ENCODE measurements around the gene SPAST. TPM values are rescaled to one million over a fixed set of nuclear protein-coding genes. Genes with fewer than 3 reads are reported as not detected.
A peak's percentile ranks its signal among the peaks of the same experiment; 100 is the strongest.
"Not testable (repeated sequence)": the region's sequence is repeated elsewhere in the genome, so short reads cannot be mapped to it uniquely, and the experiment has no call there.

SPAST gene
- polyA plus RNA-seq, 3 donors from 2014 or later: 9.1 to 12.9 (median 12.5) TPM

DNA sequence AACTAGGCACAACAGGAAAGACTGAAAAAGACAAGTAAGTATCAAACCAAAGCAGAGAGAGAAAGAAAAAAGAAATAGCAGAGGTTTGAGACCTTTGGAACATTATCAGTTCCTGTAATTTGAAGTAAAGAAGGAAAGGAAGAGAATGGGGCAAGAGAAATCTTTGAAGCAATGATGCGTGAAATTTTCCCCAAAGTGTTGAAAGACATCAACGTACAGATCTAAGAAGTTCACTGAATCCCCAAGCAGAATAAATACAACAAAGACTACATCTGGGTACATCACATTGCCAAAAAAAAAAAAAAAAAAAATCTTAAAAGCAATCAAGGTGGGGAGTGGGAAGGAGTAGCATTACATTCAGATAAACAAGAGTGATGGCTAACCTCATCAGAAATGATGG, 96.3 kb downstream of the SPAST start:
- Mint-ChIP-seq H3K9me3 (no peaks in the 10 kb centered on the region), H3K36me3 (peaks cover 0 to 11% (median 0%) of the 10 kb centered on the region in 3 donors), H3K4me3 (no peak overlapping the region), H3K27me3 (ENCODE audit: low read depth in 3 of 3) (no peaks in the 10 kb centered on the region), H3K4me1 (peaks cover 3% of the 10 kb centered on the region in 2 donors), H3K27ac (no peak overlapping the region)
- no peak for DNase-seq

DNA sequence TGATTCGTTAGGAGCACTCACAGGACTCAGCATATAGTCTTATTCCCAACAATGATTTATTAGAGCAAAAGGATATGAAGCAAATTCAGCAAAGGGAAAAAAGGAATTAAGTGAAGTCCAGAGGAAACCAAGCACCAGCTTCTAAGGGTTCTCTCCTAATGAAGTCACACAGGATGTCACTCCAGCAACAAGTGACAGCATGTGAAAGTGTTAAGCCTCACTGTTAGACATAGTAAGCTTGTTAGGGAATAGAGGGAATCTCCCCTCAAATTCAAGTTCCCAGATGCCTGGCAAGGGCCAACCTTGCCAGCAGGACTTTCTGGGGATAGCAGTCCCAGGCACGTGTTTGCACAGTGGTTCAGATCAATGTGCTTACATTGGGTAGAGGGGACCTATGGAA, 97.9 kb downstream of the SPAST start:
- Mint-ChIP-seq H3K9me3 (no peaks in the 10 kb centered on the region), H3K4me1 (peaks cover 14 to 20% of the 10 kb centered on the region in 2 donors), H3K4me3 (no peak overlapping the region), H3K27me3 (ENCODE audit: low read depth in 3 of 3) (peaks cover 0 to 6% (median 3%) of the 10 kb centered on the region in 3 donors), H3K36me3 (peaks cover 0 to 7% (median 0%) of the 10 kb centered on the region in 3 donors), H3K27ac (peak overlapping the region in 1 of 6 donors; percentile 41)
- no peak for DNase-seq

DNA sequence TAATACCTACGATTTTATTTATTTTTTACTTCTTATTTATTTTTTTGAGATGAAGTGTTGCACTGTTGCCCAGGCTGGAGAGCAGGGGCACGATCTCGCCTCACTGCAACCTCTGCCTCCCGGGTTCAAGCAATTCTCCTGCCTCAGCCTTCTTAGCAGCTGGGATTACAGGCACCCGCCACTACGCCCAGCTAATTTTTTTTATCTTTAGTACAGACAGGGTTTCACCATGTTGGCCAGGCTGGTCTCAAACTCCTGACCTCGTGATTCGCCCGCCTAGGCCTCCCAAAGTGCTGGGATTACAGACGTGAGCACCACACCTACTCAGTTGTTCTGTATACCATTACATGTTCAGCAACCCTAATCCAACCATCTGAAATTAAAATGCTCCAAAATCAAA, 100.9 kb downstream of the SPAST start:
- DNase-seq; H3K36me3 Mint-ChIP-seq; H3K9me3 Mint-ChIP-seq; H3K27me3 Mint-ChIP-seq (ENCODE audit: low read depth in 3 of 3): not testable (repeated sequence)
- Mint-ChIP-seq H3K4me3 (peak overlapping the region; percentile 93 to 100 (median 99)), H3K27ac (peak overlapping the region in 2 of 6 donors; percentile 60 to 94), H3K4me1 (peaks cover 26 to 43% of the 10 kb centered on the region in 2 donors)

DNA sequence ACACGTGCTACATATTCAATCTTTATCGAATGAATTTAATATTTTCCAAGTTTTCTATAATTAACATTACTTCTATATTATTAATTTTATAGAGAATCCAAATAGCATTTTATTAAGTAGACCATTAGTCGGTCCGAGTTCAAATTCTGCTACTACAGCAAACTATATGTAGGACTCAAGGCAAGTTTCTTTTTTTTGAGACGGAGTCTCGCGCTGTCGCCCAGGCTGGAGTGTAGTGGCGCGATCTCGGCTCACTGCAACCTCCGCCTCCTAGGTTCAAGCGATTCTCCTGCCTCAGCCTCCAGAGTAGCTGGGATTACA, 101.6 kb downstream of the SPAST start:
- not testable (repeated sequence) for H3K9me3 Mint-ChIP-seq; H3K27me3 Mint-ChIP-seq (ENCODE audit: low read depth in 3 of 3); H3K36me3 Mint-ChIP-seq; DNase-seq
- peaks cover 26 to 44% of the 10 kb centered on the region in 2 donors for H3K4me1 Mint-ChIP-seq
- H3K27ac Mint-ChIP-seq: peak overlapping the region; percentile 94 to 98 (median 95)
- peak overlapping the region; percentile 93 to 100 (median 99) for H3K4me3 Mint-ChIP-seq

DNA sequence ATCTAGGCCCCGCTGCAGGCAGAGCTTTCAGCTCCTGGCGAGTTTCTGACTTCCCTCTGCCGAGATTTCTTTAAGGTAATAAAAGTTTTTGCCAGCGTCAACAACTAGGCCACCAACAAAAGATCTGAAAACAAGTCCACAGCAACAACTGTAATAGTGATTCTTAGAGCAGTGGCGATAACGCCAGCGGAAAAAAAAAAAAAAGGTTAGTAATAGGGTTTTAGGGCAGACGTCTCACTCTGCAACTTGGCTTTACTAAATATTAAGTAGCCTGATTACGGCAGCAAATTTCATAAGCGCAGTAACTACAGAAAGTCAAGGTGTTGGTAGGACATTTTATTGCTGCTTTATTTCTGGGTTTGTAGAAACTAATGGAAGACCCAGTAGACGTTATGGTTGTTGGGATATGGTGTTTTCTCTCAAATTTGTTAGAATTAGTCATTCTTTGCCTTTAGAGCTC, 102.8 kb downstream of the SPAST start:
- Mint-ChIP-seq H3K27me3 (ENCODE audit: low read depth in 3 of 3) (peaks cover 0 to 6% (median 3%) of the 10 kb centered on the region in 3 donors), H3K4me1 (peaks cover 26 to 49% of the 10 kb centered on the region in 2 donors), H3K4me3 (peak overlapping the region; percentile 93 to 100 (median 99)), H3K36me3 (peaks cover 0 to 4% (median 0%) of the 10 kb centered on the region in 3 donors), H3K9me3 (no peaks in the 10 kb centered on the region), H3K27ac (peak overlapping the region; percentile 94 to 98 (median 95))
- DNase-seq: no peak

DNA sequence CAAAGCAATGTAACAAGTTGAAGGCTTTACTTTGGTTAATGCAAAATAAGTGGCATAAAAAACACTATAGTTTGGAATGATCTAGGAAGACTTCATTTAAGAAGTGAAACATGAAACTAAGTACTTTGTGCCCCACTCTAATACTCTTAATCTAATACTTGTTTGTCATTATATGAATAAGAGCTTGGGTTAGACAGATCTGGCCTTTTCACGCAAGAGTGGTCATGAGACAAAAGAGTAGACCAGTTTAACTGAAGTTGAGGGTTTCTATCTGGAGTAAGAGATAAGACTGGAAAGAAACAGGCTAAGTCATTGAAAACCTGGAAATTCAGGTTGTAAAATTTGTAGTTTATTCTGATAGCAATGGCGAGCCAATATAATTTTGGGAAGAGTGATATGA, 105.2 kb downstream of the SPAST start:
- peaks cover 0 to 6% (median 3%) of the 10 kb centered on the region in 3 donors for H3K27me3 Mint-ChIP-seq (ENCODE audit: low read depth in 3 of 3)
- H3K36me3 Mint-ChIP-seq: peaks cover 7 to 15% (median 12%) of the 10 kb centered on the region in 3 donors
- peaks cover 28 to 57% of the 10 kb centered on the region in 2 donors for H3K4me1 Mint-ChIP-seq
- no peak for DNase-seq
- H3K27ac Mint-ChIP-seq: peak overlapping the region in 2 of 6 donors; percentile 60 to 68
- no peaks in the 10 kb centered on the region for H3K9me3 Mint-ChIP-seq
- no peak overlapping the region for H3K4me3 Mint-ChIP-seq

DNA sequence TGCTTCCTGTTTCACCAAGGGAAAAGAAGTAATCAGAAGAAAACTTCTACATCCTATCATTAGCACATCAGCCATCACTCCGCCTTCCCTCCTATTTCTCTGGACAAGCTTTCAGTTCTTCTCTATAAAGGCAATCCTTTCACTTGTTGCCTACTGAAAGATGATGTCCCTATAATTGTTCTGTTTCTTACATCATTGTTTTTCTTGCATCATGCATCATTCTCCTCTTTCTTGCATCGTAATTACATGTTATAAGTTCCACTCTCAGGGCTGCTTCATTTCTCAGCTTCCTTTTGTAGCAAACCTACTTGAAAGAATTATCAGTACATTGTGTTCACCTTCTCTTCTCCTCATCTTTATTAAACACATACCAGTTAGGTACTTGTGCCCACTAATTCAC, 109.5 kb downstream of the SPAST start:
- no peak overlapping the region for H3K4me3 Mint-ChIP-seq
- H3K27me3 Mint-ChIP-seq (ENCODE audit: low read depth in 3 of 3): peaks cover 0 to 2% (median 0%) of the 10 kb centered on the region in 3 donors
- no peaks in the 10 kb centered on the region for H3K9me3 Mint-ChIP-seq
- peaks cover 2 to 22% of the 10 kb centered on the region in 2 donors for H3K4me1 Mint-ChIP-seq
- no peak overlapping the region for H3K27ac Mint-ChIP-seq
- H3K36me3 Mint-ChIP-seq: peaks cover 16 to 31% (median 22%) of the 10 kb centered on the region in 3 donors
- no peak for DNase-seq

- no peak for DNase-seq
- no peak overlapping the region for H3K27ac Mint-ChIP-seq
- no peak overlapping the region for H3K4me3 Mint-ChIP-seq
- H3K4me1 Mint-ChIP-seq: no peaks in the 10 kb centered on the region
- no peaks in the 10 kb centered on the region for H3K27me3 Mint-ChIP-seq (ENCODE audit: low read depth in 3 of 3)
- H3K9me3 Mint-ChIP-seq: no peaks in the 10 kb centered on the region
- H3K36me3 Mint-ChIP-seq: peaks cover 5 to 15% (median 12%) of the 10 kb centered on the region in 3 donors
These were observed 119.3 kb downstream of the SPAST start for GRCh38 chr2:32182667-32183066.

DNA sequence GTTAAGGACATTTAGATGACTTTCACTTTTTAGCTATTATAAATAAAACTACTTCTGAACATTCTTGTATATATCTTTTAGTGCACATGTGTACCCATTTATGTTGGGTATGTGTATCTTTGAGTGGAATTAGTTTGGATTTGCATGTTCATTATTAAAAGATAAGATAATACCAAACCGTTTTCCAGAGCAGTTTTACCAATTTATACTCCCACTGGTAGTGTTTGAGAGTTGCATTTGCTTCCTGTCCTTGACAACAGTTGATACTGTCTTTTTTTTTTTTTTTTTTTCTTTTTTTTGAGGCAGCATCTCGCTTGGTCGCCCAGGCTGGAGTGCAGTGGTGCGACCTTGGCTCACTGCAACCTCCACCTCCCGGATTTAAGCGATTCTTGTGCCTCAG, 125.7 kb downstream of the SPAST start:
- Mint-ChIP-seq H3K4me1 (peaks cover 3 to 21% of the 10 kb centered on the region in 2 donors), H3K36me3 (peaks cover 0 to 15% (median 8%) of the 10 kb centered on the region in 3 donors), H3K27me3 (ENCODE audit: low read depth in 3 of 3) (no peaks in the 10 kb centered on the region), H3K9me3 (no peaks in the 10 kb centered on the region), H3K27ac (peak overlapping the region in 1 of 6 donors; percentile 54), H3K4me3 (no peak overlapping the region)
- no peak for DNase-seq

GRCh38 chr2:32192418-32192817, 129.1 kb downstream of the SPAST start:
- Mint-ChIP-seq H3K27me3 (ENCODE audit: low read depth in 3 of 3) (no peaks in the 10 kb centered on the region), H3K36me3 (peaks cover 0 to 15% (median 5%) of the 10 kb centered on the region in 3 donors), H3K4me1 (peaks cover 3 to 21% of the 10 kb centered on the region in 2 donors), H3K4me3 (no peak overlapping the region), H3K27ac (peak overlapping the region in 1 of 6 donors; percentile 22), H3K9me3 (no peaks in the 10 kb centered on the region)
- no peak for DNase-seq

GRCh38 chr2:32200814-32201213, 137.5 kb downstream of the SPAST start:
- peaks cover 16 to 54% (median 20%) of the 10 kb centered on the region in 3 donors for H3K36me3 Mint-ChIP-seq
- no peaks in the 10 kb centered on the region for H3K4me1 Mint-ChIP-seq
- H3K4me3 Mint-ChIP-seq: no peak overlapping the region
- no peaks in the 10 kb centered on the region for H3K27me3 Mint-ChIP-seq (ENCODE audit: low read depth in 3 of 3)
- no peak for DNase-seq
- no peaks in the 10 kb centered on the region for H3K9me3 Mint-ChIP-seq
- H3K27ac Mint-ChIP-seq: peak overlapping the region in 1 of 6 donors; percentile 53

DNA sequence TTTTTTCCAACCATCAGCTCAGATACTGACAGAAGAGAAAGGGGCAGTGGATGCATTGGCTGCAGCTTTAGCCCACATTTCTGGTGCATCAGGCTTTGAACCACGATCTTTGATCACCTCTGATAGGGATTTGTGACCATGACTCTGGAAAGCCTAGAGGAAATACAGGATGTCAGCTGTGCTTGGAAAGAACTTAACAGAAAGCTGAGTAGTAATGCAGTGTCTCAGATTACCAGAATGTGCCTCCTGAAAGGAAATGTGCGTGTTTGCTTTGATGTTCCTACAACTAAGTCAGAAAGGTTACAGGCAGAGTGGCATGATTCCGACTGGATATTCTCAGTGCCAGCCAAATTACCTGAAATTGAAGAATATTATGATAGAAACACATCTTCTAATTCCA, 140.1 kb downstream of the SPAST start:
- H3K27ac Mint-ChIP-seq: not testable (repeated sequence)

More for the DNA sequence above, 140.1 kb downstream of the SPAST start:
- H3K4me1 Mint-ChIP-seq; DNase-seq; H3K4me3 Mint-ChIP-seq; H3K27me3 Mint-ChIP-seq (ENCODE audit: low read depth in 3 of 3); H3K9me3 Mint-ChIP-seq: not testable (repeated sequence)
- peaks cover 12 to 42% (median 15%) of the 10 kb centered on the region in 3 donors for H3K36me3 Mint-ChIP-seq

All from immature natural killer cell (primary cell).